ENCODE data around the gene KRTAP9-7. TPM values are rescaled to one million over a fixed set of nuclear protein-coding genes. Genes with fewer than 3 reads are reported as not detected.

Gene KRTAP9-7
- polyA plus RNA-seq, 1 donor from 2014 or later = not detected

- no peaks in the 10 kb centered on the region for H3K36me3 ChIP-seq (ENCODE audit: insufficient read depth, low read length)
- no peaks in the 10 kb centered on the region for H4K20me1 ChIP-seq (ENCODE audit: insufficient read depth)
- H3K4me2 ChIP-seq (ENCODE audit: low read length) = no peak overlapping the region
Measured at GRCh38 chr17:41287050-41287449, 11.6 kb downstream of the KRTAP9-7 start.

GRCh38 chr17:41294016-41294415 lies 18.5 kb downstream of the KRTAP9-7 start:
- Histone ChIP-seq H3K27me3 (ENCODE audit: insufficient read depth, low read depth, low read length) (no peaks in the 10 kb centered on the region), H3K79me2 (replicated peaks; ENCODE audit: insufficient read depth, low read length) (no peaks in the 10 kb centered on the region), H3K9ac (ENCODE audit: low read length) (no peak overlapping the region), H3K36me3 (ENCODE audit: insufficient read depth, low read length) (no peaks in the 10 kb centered on the region), H3K4me2 (ENCODE audit: low read length) (no peak overlapping the region), H3K9me3 (ENCODE audit: low read length) (no peaks in the 10 kb centered on the region), H3K9me2 (ENCODE audit: insufficient read depth, low read length) (no peaks in the 10 kb centered on the region), H2AFZ (ENCODE audit: low read depth, low read length) (no peak overlapping the region), H3K27ac (ENCODE audit: low read length) (no peak overlapping the region), H3F3A (ENCODE audit: insufficient read depth, low read length, poor library complexity, severe bottlenecking) (no peaks in the 10 kb centered on the region), H3K4me3 (ENCODE audit: low read length) (no peak overlapping the region), H4K20me1 (ENCODE audit: insufficient read depth) (no peaks in the 10 kb centered on the region)
- no peak for TF ChIP-seq REST (IDR thresholded peaks at IDR 0.05; ENCODE audit: borderline replicate concordance)
- no peak for TF ChIP-seq POLR2AphosphoS5 (IDR thresholded peaks at IDR 0.05)
- TF ChIP-seq MXI1 (conservative IDR thresholded peaks at IDR 0.05; ENCODE audit: poor library complexity, severe bottlenecking) = no peak
- TF ChIP-seq EP300 (conservative IDR thresholded peaks at IDR 0.05; ENCODE audit: poor library complexity, severe bottlenecking) = no peak
- TF ChIP-seq SMC3 (conservative IDR thresholded peaks at IDR 0.05; ENCODE audit: poor library complexity) = no peak
- no peak for TF ChIP-seq TAF1 (IDR thresholded peaks at IDR 0.05; ENCODE audit: low read depth)
- no peak for TF ChIP-seq CTCF (IDR thresholded peaks at IDR 0.05; ENCODE audit: poor library complexity, severe bottlenecking)

More at GRCh38 chr17:41287050-41287449, 11.6 kb downstream of the KRTAP9-7 start:
- no peak overlapping the region for H3K27ac ChIP-seq (ENCODE audit: low read length)
- H3K9me2 ChIP-seq (ENCODE audit: insufficient read depth, low read length) = no peaks in the 10 kb centered on the region
- no peaks in the 10 kb centered on the region for H3K9me3 ChIP-seq (ENCODE audit: low read length)
- no peak overlapping the region for H2AFZ ChIP-seq (ENCODE audit: low read depth, low read length)
- no peak overlapping the region for H3K9ac ChIP-seq (ENCODE audit: low read length)
- no peak overlapping the region for H3K4me3 ChIP-seq (ENCODE audit: low read length)
- H3K79me2 ChIP-seq (replicated peaks; ENCODE audit: insufficient read depth, low read length) = no peaks in the 10 kb centered on the region
- TF ChIP-seq EP300 (conservative IDR thresholded peaks at IDR 0.05; ENCODE audit: poor library complexity, severe bottlenecking) = no peak
- no peak for TF ChIP-seq EZH2 (IDR thresholded peaks at IDR 0.05; ENCODE audit: borderline replicate concordance, insufficient read depth, low read length, poor library complexity, severe bottlenecking)
- no peak for TF ChIP-seq SMC3 (conservative IDR thresholded peaks at IDR 0.05; ENCODE audit: poor library complexity)
- TF ChIP-seq REST (IDR thresholded peaks at IDR 0.05; ENCODE audit: borderline replicate concordance) = no peak
- no peak for TF ChIP-seq POLR2AphosphoS5 (IDR thresholded peaks at IDR 0.05)
- TF ChIP-seq CTCF (IDR thresholded peaks at IDR 0.05; ENCODE audit: poor library complexity, severe bottlenecking) = no peak
- no peak for TF ChIP-seq TAF1 (IDR thresholded peaks at IDR 0.05; ENCODE audit: low read depth)
- no peak for TF ChIP-seq MXI1 (conservative IDR thresholded peaks at IDR 0.05; ENCODE audit: poor library complexity, severe bottlenecking)
- no peak for TF ChIP-seq RAD21 (conservative IDR thresholded peaks at IDR 0.05)
- H3F3A ChIP-seq (ENCODE audit: insufficient read depth, low read length, poor library complexity, severe bottlenecking) = no peaks in the 10 kb centered on the region
- H3K27me3 ChIP-seq (ENCODE audit: insufficient read depth, low read depth, low read length) = no peaks in the 10 kb centered on the region
